Measurements from ENCODE around the gene MEG3.
A peak's percentile ranks its signal among the peaks of the same experiment; 100 is the strongest.

Gene MEG3

DNA sequence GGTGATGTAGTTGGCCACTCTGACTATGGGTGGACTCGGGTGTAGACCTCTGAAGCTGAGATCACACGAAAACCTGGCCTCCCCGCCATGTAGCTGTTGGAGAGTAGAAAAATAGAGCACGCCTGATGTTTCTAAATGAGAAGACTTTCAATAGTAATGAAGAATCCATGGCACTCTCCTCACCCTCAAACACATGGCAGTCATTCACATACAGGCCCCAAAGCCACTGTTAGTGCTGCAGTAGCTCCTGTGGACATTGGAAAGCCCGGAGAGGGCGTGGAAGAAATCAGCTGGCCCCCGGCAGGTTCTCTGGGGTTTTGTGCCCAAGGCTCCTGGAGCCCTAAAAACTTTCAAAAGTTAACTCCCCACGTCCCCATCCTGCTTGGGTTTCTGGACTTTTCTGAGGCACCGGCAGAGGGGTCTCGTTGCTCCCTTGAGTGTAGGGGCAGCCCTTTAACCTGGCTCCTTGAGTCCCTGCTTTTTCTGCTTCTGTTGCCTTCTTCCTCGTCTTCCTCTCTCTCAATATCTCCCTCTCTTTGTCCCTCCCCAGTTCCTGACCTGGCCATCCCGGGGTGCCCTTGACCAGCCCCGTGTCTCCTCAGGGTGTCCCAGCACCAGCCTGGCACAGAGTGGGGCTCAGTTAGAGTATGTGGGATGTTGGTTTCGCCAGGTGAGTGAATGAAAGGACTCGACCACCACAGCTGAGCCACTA is 8.3 kb downstream of the MEG3 start:
- DNase-seq (ENCODE audit: low spot score): no peak

DNA sequence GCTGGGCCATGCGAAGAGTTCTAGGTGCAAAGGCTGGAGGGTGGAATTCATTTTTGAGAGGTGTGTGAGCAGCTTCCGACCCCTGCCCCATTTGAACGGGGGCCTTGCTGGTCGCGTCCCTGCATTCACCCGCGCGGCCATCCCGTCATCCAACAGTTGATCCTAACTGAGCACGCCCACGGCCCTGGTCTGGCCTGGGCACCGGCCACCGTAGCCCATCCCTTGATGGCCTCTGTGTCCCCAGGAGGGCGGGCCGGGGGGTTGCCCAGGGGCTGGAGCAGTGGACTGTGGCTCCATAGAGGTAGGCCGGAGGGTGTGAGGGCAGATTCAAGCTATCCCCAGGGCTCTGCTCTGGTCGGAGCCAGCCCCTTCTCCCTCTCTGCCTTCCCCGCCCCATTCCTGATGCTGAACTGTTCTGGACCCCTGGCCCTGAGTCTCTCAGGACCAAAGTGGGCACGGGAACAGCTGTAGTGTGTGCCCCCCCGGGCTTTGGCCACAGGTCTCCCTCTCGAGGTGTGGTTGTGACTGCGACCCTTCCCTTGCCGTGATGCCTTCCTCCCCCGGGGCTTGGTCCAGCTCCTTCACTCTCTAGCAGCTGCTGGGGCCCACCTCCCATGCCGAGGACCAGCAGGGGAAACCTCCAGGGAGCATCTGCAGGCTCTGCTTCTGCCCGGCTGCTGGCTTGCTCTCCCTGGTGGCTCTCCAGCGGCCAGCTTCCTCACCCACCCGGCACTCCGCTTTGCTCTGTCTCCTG is 9.1 kb downstream of the MEG3 start:
- no peak for DNase-seq (ENCODE audit: low spot score)

DNA sequence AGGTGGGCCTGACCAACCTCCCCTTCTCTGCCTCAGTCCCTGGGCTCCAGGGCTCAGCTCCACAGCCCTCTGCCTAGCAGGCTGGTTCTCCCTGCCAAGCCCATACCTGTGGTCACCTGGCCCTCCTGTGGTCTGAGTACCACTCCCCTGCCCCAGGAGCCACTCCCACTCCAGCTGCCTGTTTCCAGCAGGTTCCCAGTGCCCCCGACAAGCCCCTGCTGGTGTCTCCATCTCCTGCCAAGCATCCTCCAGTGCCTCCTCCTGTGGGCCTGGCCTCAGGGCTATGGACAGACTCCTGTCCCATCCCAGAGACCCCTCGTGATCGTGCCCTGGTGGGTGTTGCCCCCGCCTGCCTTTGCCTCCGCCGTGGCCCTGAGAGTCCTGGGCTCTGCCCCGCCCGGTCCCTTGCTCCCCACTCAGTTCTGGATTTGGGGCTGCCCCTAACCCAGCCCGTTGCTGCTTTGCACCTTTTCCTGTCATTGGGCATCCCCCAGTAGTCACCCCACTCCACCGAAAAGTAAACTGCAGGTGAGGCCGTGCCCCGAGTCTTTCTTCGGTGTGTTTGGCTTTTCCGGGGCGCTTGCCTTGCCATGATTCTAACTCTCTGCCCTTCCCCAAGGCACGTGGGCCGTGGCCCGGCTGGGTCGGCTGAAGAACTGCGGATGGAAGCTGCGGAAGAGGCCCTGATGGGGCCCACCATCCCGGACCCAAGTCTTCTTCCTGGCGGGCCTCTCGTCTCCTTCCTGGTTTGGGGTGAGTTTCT is 9.8 kb downstream of the MEG3 start:
- DNase-seq (ENCODE audit: low spot score): peak; percentile 74

DNA sequence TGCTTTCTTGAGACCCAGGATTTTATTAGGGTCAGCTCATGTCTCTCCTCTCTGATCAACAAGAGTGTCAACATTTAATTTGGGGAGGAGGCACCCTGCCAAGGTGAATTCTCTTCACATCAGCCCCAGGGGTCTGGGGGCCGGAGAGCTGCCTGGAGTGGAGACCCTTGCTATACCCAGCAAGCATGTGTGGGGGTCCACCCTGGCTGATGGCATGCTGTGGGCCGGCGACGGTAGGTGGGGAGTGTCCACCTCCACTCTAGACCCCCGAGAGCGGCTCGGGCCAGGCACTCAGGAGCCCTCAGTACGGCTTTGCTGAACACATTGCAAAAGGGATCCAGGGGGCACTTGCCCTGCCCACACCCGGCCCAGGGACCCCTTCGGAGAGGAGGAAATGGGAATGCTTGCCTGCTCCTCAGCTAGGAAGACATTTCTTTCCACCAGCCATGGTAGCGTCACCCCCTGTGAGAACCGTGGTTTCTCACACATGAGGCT is 10.4 kb downstream of the MEG3 start:
- no peak for DNase-seq (ENCODE audit: low spot score)

DNA sequence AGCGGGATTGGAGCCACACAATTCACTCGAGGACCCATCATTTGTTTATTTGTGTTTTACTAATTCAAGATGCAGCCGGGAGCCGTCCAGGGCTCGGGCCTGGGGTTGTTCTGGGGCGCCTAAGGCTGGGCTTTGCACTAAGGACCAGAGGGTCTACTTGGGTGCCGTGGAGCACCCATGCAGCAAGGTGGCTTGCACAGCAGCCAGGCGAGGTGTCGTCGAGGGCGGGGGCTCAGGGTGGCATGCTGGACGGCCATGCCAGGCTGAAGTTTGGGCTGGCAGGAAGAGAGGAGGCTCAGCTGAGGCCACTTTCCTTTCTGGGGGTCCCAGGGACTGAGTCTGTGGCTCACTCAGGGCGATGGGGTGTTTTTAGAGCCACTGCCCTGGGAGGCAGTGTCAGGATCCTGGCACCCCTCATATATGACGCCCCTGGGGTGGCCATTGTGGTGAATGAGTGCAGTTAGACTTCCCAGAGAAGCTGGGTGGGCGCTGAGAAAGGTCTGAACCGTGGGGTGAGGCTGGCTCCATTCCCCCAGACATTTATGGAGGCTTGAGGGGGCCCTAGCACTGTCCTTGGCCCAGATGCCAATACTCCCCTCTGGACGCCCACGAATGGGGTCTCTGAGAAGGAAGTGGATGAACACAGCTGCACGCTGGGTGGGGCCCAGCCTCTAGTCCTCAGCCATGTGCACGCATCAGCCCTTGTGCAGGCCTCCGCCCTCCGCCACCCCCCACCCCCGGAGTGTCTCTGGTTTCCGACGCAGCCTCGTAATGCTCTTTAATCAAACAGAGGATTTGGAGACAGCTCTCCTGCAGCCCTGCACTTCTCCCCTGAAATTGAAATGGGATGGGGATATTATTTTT is 11.3 kb downstream of the MEG3 start:
- no peak for DNase-seq (ENCODE audit: low spot score)

DNA sequence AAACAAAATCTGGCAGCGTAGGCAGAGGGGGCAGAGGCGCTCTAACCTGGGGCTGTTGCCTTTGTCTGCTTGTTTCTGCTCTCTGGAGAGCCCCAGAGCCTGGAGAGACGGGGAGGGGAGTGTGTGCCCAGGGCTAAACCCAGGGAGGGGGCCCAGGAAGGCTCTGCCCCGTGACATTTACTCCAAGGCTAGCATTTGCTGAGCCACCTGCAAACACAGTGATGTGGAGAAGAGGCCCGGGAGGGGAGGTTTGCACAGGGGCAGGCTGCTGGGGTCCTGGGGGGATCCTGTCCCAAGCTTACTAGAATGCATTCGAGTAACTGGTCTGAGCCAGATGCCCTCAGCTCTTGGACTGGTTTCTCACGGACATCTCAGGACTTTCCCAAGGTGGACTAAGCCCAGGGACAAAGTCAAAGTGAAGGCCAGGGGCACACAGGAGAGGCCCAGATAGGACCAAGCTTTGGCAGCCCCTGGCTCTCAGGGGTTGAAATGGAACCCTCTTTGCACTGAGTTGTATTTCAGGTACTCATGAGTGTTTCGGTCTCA is 12.0 kb downstream of the MEG3 start:
- DNase-seq (ENCODE audit: low spot score): no peak

DNA sequence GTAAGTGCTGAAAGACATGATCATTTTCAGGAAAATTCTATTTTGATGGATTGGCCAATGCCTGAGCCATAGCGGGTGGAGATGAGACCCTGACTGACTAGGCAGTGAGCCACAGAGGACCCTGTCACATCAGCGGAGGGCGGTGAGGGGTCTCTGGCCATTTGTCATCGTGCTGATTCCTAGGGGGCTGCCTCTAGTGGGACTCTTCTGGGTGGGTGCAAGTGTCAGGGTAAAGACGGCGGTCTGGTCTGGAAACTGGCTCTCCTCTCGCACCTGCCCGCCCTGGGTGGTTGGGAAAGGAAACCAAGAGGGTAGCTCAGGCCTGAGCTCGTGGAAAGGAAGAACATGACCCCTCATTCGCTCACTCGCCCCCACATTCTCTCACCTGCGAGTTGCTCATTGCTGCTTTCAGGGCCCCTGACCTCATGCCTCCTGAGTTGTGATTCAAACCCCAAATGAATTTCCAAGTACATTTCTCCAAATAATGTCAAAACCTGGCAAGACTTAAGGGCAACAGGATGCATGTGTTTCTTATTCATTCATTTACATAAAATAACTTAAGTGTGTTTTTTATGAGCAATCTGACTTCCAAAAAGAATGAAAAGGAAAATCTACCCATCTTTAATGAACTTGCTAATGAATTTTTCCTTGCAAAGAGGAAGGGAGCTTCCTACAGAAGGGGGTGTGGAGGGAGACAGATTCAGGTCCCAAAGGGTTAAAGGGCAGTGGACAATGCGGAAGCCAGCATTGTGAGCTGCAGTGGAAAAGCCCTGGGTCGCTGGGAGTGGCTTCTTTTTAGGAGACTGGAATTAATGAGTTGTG is 12.8 kb downstream of the MEG3 start:
- no peak for DNase-seq (ENCODE audit: low spot score)

DNA sequence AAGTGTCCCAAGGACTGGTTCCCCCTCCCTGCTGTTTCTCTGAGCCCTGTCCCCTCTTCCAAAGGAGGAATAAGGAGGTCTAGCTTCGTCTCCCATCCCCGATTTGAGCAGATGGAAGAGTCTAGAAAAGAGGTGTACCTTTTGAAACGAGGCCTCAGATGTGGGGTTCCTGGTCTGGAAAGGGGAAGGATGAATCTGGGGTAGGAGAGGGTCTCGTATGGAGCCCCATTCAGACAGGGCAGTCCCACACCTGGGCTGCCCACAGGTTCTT is 13.3 kb downstream of the MEG3 start:
- no peak for DNase-seq (ENCODE audit: low spot score)

DNA sequence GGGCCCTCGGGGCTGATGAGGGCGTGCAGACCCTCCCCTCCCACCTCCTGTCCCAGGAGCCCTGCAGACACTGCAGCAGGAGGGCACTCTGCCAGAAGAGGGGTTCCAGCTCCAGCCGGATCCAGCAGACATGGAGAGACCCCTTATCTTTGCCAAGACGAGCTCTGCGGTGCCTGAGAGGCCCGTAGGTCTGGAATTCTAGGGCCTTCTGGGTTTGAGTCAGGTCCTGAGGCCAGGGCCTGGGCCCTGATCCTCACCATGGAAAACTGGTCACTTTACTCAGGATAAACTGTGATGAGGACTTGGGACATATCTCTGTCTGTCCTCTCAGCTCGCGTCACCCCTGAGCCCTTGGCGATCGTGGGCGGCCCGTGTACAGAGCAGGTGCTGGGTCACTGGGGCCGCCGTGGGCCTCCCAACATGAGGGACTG is 13.8 kb downstream of the MEG3 start:
- DNase-seq (ENCODE audit: low spot score): no peak

DNA sequence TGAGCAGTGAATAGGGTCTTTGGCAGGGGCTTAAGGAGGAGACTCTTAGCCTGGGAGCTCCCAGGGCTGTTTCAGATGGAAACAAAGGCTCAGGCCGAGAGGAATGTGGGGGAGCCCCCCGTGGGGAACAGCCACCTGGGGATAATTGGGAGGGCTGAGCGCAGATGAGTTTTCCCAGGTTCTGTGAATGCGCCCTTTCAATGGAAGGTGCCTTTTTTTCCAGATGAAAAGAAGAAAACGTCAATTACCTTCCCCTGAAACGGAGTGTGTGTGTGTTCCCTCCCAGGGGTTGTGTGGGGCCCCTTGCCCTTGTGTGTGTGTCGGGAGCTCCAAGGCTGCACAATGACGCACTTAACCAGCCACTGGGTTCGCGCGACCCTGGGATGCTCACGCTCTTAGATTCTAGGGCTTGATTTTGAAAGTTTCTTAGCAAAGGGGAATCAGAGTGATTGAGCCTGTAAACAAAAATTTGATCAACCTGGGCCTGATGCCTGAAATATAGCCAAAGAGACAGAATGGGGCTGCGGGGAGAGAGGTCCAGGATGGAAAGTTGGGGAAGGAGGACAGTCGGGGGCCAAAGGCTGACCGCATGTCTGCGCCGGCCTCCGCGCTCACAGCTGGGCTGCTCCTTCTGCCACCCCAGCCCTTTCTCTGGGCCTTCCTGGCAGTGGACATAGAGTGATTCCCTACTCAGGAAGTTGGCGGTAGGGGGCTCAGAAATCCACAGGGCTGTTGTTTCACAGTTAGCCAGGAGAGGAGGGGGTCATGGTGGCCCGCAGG is 14.6 kb downstream of the MEG3 start:
- DNase-seq (ENCODE audit: low spot score): no peak

DNA sequence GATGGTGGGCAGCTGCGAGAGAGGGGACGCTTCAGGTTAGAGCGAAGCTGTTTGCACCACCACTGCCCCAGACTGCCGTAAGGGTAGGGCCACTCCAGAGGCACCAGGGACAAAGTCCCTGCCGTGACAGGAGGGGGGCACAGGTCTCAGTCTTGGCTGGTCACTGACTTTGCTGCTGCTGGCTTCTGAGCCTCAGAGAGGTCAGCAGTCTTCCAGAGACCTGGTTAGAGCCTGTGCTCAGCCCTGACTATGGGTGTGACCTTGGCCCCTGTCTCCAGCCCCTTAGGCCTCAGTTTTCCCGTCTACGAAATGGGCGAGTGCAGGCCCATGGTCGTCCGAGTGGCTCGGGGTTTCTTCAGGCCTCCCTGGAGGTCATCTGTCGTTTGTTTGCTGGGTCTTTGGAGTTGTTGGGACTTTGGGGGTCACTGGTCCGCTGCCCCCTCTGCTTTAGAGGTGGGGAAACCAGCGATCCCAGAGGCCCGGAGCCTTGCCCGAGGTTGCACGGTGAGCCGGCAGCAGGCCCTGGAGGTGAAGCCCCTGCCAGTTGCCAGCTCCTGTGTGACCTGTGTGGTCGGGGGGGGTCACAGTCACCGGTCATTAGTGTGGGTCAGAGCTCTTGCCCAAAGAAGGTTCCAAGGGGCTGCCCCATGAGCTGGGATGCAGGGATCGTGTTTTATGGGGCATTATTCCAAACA is 15.3 kb downstream of the MEG3 start:
- DNase-seq (ENCODE audit: low spot score): no peak

DNA sequence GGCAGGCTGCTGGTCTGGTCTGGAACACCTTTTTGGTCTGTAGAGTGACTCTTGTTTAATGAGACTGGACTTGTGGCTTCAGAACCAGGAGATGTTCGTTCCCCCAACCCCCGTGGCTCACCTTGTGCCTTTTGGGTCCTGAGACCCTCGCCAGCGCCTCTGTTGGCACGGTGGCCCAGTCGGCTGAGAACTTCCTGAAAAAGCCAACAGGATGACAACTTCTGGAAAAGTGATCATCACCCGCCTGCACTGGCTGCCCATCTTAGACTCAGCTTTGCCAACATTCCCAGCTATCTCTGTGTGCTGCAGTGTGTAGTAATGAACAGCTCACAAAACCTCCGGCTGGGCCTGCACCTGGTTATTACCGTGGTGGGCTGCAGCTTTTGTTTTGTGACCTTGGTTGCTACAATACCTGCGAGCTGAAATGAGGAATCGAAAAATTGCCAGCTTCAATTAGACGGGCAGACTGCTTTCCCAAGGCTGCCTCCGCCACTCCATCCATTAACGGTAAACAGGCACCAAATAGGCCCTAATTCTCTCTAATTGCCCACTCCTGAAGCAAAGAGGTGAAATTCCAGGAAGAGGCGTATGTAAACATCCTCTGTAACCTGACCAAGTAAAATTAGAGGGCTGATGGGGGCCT is 16.0 kb downstream of the MEG3 start:
- no peak for DNase-seq (ENCODE audit: low spot score)

DNA sequence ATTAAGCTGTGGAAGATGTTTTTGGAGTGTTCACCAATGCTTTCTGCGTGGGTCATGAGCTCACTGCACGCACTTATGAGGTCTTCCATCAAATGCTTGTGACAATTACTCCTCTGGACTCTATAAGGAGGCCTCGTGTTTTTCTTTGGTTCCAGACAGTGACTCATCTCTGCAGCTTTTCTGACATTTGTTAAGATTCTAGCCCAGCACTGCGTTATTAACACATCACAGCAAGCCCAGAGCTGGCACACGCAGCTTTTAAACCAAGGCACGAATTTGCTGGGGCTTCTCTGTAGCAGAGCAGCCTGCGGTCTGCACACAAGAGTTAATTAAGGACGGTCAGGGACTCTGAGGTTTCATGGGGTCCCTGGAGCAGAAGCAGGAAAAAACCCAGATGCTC is 16.9 kb downstream of the MEG3 start:
- no peak for DNase-seq (ENCODE audit: low spot score)

DNA sequence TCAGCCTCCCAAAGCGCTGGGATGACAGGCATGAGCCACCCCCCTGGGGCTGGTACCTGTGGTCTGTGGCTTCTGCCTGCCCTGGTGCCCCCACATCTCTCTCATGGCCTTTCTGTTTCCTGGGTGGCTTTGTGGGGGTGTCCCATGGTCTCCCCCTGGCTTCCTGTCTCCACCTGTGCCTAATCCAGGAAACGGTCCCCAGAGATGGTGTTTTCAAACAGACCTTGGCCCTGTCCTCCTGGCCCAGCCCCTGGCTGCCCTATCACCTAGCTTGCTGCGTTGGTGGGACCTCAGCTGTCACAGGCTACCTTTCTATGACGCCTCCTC is 18.1 kb downstream of the MEG3 start:
- DNase-seq (ENCODE audit: low spot score): no peak

DNA sequence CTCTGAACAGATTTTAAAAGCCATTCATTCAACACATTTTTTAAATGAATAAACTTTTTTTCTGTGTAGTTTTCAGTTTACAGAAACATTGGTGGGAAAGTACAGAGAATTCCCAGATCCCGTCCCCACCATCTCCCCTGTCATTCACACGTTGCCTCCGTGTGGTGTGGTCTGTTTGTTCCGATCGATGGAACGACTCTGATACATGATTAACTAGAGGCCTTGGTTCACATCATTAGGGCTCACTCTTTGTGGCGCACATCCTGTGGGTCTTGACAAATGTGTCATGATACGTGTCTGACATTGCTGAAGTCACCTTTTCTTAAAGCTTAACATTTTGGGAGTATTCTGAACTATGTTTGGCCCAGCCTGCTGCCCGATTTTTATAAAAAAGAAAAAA is 18.5 kb downstream of the MEG3 start:
- DNase-seq (ENCODE audit: low spot score): no peak

DNA sequence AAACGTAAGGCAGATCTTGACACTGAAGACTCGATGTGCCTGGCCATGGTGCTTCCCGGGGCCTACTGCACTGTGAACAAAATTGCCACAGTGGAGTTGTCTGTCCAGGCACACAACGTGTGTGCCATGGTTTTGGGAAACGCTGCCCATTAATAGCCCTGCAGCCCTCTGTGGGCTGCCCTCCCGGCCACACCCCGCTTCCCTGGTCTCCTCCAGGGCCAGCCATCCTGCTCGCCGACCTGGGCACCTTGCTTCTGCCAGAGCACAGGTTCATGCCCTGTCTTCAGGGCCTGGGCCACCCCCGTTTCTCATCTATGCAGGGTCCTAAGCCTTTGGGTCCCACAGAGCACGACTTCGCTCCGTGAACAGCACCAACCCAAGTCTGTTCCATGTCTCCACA is 18.9 kb downstream of the MEG3 start:
- no peak for DNase-seq (ENCODE audit: low spot score)

DNA sequence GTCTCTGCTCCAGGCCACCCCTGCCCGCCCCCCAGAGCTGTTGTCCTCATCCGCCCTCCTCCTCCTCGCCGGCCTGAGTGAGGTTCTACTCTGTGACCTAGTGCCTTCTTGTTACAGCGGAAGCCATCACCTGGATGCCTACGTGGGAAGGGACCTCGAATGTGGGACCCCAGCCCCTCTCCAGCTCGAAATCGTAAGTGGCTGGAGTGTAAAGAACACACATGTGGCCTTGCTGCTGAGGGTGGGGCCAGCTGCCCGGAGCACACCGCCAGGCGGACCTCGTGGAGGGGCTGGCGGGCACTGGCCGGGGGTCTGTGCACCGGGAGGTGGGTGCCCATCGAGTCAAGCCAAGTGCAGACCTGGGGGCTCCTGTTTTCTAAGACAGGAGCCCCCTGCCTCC is 19.4 kb downstream of the MEG3 start:
- DNase-seq (ENCODE audit: low spot score): no peak

DNA sequence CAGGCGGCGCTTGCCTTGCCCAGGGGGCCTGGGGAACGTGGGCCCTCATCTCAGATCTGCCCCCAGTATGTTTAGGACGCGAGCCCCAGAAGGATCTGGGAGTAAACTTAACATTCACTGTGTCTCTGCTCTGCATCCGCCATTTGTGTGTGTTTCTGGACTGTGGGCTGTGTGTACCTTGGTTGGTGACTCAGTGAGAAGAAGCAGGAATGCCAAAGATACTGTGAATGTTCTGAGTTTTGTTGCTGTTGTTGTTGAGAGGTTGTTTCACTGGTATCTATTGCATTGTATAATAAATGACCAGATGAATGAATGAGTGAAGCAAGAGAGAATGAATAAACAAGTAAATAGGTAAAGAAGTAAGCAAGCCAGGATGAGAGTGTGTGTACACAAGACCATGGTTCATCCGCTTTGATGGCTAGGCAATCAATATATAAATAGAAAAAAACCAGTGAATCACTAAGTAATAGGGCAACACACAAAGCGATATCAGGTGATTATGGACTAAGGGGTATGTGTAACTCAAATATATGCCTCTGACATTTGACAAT is 20.5 kb downstream of the MEG3 start:
- DNase-seq (ENCODE audit: low spot score): no peak

Data from SW480 (cell line).